HG02970 (cell line): ENCODE data around the gene GREM1.
A peak's percentile ranks its signal among the peaks of the same experiment; 100 is the strongest.

Experiments
- ATAC-seq: cut with Tn5 transposase; IDR thresholded peaks from one replicate; pipeline ENCODE4 v1.9.1; 2021; ENCODE audit warnings: mild to moderate bottlenecking, moderate library complexity, moderate number of reproducible peaks; ENCODE audit not compliant: unreplicated experiment, low FRiP score

Gene GREM1

DNA sequence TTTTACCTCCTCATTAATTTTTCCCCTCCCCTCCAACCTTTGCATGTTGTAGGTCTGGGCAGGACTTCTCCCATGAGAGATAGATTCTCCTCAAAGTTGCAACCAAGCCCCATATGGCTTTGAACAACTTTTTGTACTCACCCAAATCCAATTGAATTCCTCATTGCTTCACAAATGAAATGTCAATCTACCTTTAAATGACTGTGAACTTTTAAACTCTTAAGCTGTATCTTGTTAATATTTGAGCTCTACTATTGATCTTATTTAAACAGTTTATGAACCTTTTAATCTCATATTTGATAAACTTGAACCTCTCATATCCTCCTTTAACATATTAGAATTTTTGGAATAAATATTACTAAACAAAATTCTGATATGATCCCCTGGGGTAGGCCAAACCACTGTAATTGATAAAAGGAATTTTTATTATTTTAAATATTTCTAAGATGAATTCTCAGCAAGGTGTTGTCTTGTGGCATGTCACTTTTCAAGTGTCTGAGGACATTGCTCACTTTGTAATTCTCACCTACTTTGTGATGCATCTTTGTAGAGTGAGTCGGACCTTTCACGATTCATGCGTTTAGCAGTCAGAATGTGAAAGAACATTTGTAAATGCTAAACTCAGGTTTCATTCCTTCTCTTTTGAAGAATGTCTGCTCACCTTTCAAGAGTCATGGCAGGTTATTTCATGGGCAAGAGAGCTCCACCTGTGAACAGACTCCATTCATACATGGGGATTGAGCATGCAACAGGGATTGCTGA is 23.4 kb upstream of the GREM1 start:
- no peak for ATAC-seq

- no peak for ATAC-seq
These were observed 18.9 kb upstream of the GREM1 start for GRCh38 chr15:32698773-32699390.

DNA sequence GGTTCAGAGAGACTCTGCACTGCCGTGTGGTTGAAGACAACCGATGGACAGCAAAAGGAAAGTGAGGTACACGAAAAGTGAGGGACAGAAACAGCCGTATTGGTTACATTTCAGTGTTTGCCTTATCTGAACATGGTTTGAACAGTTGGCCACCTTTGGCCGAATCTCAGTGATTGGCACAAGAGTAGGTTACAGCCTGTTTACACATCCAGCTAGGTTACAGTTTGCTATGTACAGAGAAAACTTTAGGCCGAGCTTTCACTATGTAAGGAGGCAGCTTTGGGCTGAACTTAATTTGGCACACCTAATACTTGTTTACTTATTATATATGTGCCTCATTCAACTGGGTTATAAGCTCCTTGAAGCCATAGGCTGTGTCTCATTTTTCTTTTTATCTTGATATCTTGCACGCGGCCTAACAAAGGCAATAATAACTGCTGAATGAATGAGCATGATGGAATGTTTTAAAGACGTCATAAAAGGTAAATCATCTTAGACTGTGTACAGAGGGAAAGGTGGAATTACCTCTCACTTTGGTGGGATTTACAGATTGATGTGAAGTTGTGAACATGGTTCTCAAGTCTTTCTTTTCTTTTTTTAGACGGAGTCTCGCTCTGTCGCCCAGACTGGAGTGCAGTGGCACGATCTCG is 17.2 kb upstream of the GREM1 start:
- ATAC-seq: no peak

GRCh38 chr15:32701863-32702262 is 15.9 kb upstream of the GREM1 start:
- ATAC-seq: no peak

GRCh38 chr15:32704395-32704981 is 13.3 kb upstream of the GREM1 start:
- no peak for ATAC-seq

GRCh38 chr15:32705446-32705845 is 12.4 kb upstream of the GREM1 start:
- no peak for ATAC-seq

- ATAC-seq: no peak
These were observed 11.1 kb upstream of the GREM1 start for GRCh38 chr15:32706704-32707103.

DNA sequence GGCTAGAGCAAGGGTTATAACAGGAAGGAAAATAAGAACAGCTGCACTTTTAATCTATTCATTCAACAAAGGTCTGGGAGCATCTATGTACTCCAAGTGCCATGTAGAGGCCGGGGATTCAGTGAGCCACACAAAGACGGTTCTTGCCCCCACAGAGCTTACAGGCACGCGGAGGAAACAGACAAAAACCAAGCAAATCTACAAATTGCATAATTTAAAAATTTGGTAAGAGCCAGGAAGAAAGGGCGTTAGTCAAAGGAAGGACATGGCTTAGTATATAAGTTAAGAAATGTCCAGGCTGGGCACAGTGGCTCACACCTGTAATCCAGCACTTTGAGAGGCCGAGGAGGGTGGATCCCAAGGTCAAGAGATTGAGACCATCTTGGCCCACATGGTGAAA is 10.4 kb upstream of the GREM1 start:
- ATAC-seq: no peak

GRCh38 chr15:32709295-32710033 is 8.3 kb upstream of the GREM1 start:
- ATAC-seq: no peak

DNA sequence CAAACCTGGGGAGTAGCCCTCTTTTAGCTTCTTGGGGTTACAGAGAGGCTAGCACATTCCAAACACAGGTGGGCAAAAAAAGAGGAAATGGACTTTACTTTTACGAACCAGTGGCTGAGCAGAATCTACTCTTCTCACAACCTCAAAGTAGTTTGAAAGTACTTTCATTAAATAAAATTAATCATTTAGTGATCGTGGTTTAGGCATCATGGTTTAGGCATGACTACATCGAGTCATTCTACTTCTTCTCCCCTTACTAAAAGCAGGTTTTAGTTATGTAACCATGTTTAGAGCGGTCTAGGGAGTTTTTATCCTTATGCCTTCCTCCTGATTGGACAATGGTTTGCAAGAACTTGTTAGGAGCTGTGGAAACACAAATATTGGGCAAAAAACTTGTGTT is 2.5 kb upstream of the GREM1 start:
- no peak for ATAC-seq

- no peak for ATAC-seq
These were observed 1.4 kb upstream of the GREM1 start for GRCh38 chr15:32716216-32716914.

DNA sequence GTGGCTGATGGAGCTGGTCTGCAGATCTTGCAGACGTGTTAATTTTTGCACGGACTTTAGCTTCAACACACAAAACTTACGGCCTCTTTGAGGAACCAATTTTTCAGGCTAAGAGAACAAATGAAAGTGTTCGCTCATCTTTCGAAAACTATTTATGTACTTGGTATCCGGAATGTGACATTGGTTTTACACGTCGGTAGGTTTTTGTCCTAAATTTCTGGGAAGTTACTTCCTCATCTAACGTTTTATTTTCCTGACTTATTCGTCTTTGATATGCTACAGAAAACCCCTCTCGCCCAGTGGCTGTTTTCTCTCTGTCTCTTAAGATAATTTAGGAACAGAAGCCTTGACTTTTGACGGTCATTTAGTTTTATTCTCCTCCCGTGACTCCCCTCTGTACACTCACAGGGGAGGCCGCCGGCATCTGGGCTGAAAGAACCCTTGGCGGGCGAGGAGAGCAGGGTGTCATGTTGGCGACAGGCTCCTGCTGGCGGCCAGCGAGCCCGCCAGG is 834 bp upstream of the GREM1 start:
- no peak for ATAC-seq

DNA sequence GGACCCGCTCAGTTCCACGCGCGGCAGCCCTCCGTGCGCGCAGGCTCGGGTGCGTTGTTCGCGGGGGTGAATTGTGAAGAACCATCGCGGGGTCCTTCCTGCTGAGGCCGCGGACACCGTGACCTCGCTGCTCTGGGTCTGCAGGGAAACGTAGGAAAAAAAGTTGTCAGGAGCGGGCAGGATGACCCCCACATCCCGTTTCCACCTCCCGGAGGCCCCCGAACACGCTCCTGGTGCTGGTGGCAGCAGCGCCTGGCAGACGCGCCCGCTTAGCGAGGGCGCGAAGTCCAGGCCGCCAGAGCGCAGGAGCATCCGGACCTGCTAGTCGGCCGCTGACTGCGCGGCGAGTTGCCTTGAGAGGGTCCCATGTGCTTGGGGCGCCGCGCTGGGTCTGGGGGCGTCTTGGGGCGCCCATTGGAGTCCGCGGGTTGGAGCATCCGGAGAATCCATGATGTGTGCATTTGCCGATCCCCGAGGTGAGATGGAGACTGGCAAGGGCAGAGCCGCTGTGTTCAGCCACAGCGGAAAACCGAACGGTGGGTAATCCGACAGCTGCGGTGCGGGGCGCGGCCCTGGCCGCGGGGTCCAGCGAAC is 520 bp downstream of the GREM1 start:
- ATAC-seq: no peak

DNA sequence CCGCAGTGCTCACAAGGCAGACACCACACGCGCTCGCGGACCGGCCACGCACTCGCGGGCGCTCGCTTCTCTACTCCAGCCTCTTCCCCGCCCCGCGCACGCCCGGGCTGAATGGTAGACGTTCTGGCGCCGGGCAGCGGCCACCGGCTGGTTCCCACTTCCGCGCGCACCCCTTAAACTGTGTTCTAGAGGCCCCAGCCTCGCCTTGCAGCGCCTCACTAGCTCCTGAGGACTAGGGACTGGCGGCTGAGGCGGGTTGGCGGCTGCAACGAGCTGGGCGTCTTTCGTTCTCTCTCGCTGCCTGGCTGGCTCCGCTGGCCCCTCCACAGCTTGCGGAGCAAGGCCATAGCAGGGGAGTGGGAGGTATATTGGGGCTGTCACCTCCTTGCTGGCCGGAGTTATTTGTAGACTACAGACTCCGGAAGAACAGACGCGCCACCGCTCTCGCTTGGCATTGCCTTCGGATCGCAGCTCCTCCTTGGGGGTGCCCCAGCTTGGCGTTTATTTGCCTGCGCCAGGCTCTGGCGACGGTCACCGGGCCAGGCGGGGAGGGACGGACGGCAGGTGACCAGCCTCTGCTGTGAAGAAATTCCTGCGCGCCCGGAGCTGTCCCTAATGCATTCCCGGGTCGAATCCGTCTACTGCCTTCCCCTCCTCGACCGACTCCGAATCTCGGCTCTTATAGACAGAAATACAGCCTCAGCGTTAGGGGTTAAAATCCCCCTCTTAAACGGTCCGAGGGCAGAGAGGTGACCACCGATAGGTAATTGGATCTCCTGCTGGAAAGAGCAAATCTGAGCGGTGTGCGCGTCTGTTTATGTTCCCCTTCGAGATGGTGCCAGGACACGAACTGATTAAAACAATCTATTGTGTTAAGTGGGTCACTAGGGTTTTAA is 1.3 kb downstream of the GREM1 start:
- no peak for ATAC-seq

- ATAC-seq: no peak
These were observed 3.8 kb downstream of the GREM1 start for GRCh38 chr15:32721596-32721995.

DNA sequence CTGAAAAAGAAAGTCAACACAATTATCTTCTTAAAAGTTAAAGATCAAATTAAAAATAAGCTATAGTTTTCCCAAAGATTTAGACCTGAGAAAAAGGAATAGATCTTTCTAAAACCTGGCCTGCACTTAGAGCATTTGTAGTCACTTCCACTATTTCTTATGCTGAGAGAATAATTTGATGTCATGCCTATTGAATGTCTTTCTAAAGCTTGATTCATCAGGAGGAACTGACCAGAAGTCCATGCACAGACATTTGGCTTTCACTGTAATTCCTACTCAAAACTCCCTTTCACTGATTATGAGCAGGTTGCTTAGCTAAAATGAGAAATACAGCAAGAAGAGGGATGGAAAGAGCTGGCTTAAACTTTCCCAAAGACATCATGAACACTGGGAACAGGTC is 4.3 kb downstream of the GREM1 start:
- ATAC-seq: no peak

DNA sequence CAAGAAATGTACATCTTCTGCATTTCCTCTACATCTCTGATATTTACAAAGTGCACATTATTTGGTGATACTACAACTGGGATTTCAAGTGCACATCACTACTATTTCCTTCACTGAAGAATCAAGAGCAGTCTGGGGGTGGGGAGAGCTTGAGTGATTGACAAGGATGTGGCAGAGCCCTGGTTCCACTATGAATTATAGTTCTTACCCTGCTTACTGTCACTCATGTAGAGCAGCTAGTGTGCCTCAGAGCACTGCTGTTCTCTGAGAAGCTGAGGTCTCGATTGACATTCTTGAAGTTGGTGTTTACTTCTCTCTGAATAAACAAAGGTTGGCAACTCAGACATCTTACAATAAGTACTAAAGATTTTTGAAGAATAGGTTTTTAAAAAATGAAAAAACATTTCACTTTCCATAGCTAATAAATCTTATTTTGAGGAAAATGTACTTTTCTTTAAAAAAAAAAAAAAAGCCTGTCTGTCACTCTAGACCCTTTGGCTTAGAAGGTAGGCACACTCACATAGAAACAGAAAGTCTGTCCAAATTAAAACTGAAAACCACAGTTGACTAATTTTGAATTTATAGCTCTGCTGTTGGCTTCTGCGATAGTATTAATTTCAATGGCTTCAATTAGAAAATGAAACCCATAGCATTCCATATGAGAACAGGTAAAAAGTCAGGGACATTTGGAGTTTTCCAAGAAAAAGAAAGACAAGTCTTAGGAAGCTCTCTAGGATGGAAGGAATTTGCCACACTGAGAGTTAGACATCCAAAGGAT is 5.6 kb downstream of the GREM1 start:
- ATAC-seq: peak; percentile 86
